PC-3 (cell line): Measurements from ENCODE around the gene FBXW4. TPM values are rescaled to one million over a fixed set of nuclear protein-coding genes. Genes with fewer than 3 reads are reported as not detected.

ENCODE experiments used
- ATAC-seq: fragments of 200-7000 bp; cut with Tn5 transposase; 2 replicates; pipeline ENCODE4 v1.9.1; 2020; ENCODE audit warnings: mild to moderate bottlenecking, moderate library complexity
- BruUV-seq: library from RNA; stranded (reverse); fragments of 400-500 nt; replicated peaks from 2 replicates; lab custom pipeline; 2021; lab: Mats Ljungman, UMichigan
- CTCF ChIA-PET: fragments of 300-600 bp; sonication (Branson Sonifier 250); formaldehyde crosslinking; loops from one replicate; lab custom pipeline; 2022; ENCODE audit warnings: antibody characterized with exemption; lab: Charles Lee
- POLR2A ChIA-PET: fragments of 300-600 bp; sonication (Branson Sonifier 250); formaldehyde crosslinking; loops from one replicate; lab custom pipeline; 2022; ENCODE audit warnings: antibody characterized with exemption; ENCODE audit not compliant: unreplicated experiment; lab: Charles Lee
- DNase-seq: peaks from one replicate; pipeline ENCODE4 v3.0.0-alpha.2; 2015
- H2AFZ ChIP-seq: fragments of 300-600 bp; sonication (generic); 2 replicates; pipeline ENCODE4 v1.6.0; 2016; ENCODE audit warnings: antibody characterized with exemption, low read length
- H3F3A ChIP-seq: fragments of 300-600 bp; sonication (generic); one replicate; pipeline ENCODE4 v1.6.0; 2017; ENCODE audit warnings: antibody characterized with exemption, low read length, control low read depth, mild to moderate bottlenecking; ENCODE audit not compliant: unreplicated experiment
- H3K27ac ChIP-seq: fragments of 300-600 bp; sonication (generic); 2 replicates; pipeline ENCODE4 v1.5.1; 2016; ENCODE audit warnings: mild to moderate bottlenecking, low read length
- H3K27me3 ChIP-seq: fragments of 300-600 bp; sonication (generic); 2 replicates; pipeline ENCODE4 v1.6.1; 2016; ENCODE audit warnings: low read length, mixed read lengths
- H3K36me3 ChIP-seq: fragments of 300-600 bp; sonication (generic); 2 replicates; pipeline ENCODE4 v1.6.1; 2016; ENCODE audit warnings: low read depth, mixed run types, low read length, mixed read lengths
- H3K4me1 ChIP-seq: fragments of 300-600 bp; sonication (generic); 2 replicates; pipeline ENCODE4 v1.5.1; 2016; ENCODE audit warnings: low read length; ENCODE audit not compliant: insufficient read depth
- H3K4me2 ChIP-seq: fragments of 300-600 bp; sonication (generic); 2 replicates; pipeline ENCODE4 v1.6.0; 2016; ENCODE audit warnings: low read length
- H3K4me3 ChIP-seq: fragments of 300-600 bp; sonication (generic); 2 replicates; pipeline ENCODE4 v1.5.1; 2016; ENCODE audit warnings: mild to moderate bottlenecking, low read length, mixed read lengths
- H3K79me2 ChIP-seq: fragments of 300-600 bp; sonication (generic); 2 replicates; pipeline ENCODE4 v1.6.1; 2017; ENCODE audit warnings: low read length, mixed read lengths
- H3K9ac ChIP-seq: fragments of 300-600 bp; sonication (generic); 2 replicates; pipeline ENCODE4 v1.6.0; 2016; ENCODE audit warnings: mild to moderate bottlenecking, low read length
- H3K9me2 ChIP-seq: fragments of 300-600 bp; sonication (generic); replicated peaks from 2 replicates; pipeline ENCODE4 v1.6.1; 2016; ENCODE audit warnings: mixed run types, low read length, mixed read lengths
- H3K9me3 ChIP-seq: fragments of 300-600 bp; sonication (generic); 2 replicates; pipeline ENCODE4 v1.6.1; 2016; ENCODE audit warnings: low read length, mixed read lengths
- H4K20me1 ChIP-seq: fragments of 300-600 bp; sonication (generic); 2 replicates; pipeline ENCODE4 v1.6.1; 2016; ENCODE audit warnings: low read length, mixed read lengths
- EZH2 ChIP-seq: fragments of 300-600 bp; sonication (generic); IDR thresholded peaks from one replicate; pipeline ENCODE4 v1.6.1; 2017; ENCODE audit warnings: antibody characterized with exemption, mild to moderate bottlenecking, low read length; ENCODE audit not compliant: unreplicated experiment
- EZH2phosphoT487 ChIP-seq: fragments of 300-600 bp; sonication (generic); IDR thresholded peaks from 2 replicates; pipeline ENCODE4 v1.6.1; 2018; ENCODE audit warnings: mild to moderate bottlenecking, antibody characterized with exemption, low read length, borderline replicate concordance
- intact Hi-C: fragments of 100-400 bp; cut with micrococcal nuclease; formaldehyde crosslinking; loops from 2 replicates; pipeline ENCODE4 v1.9.0; 2023
- microRNA-seq: library from miRNA; unstranded; fragments of <30 nt; microRNA quantifications from one replicate; pipeline ENCODE4 v1.1.0, GENCODE V29; 2020; ENCODE audit not compliant: unreplicated experiment
- total RNA-seq: library from RNA; depleted of rRNA; stranded (reverse); fragments of >200 nt; gene quantifications from 2 replicates; pipeline ENCODE4 v1.2.3, GENCODE V29; 2014; rRNA removed
- TF ChIP-seq, protein P1 (sequence below): fragments of 300-600 bp; sonication (generic); conservative IDR thresholded peaks from 2 replicates; pipeline ENCODE4 v1.5.1; 2017; ENCODE audit warnings: antibody characterized with exemption, low read depth, mild to moderate bottlenecking, low read length

FBXW4 gene
- total RNA-seq, 1 experiment from 2014 or later, result 18.8 TPM

DNA sequence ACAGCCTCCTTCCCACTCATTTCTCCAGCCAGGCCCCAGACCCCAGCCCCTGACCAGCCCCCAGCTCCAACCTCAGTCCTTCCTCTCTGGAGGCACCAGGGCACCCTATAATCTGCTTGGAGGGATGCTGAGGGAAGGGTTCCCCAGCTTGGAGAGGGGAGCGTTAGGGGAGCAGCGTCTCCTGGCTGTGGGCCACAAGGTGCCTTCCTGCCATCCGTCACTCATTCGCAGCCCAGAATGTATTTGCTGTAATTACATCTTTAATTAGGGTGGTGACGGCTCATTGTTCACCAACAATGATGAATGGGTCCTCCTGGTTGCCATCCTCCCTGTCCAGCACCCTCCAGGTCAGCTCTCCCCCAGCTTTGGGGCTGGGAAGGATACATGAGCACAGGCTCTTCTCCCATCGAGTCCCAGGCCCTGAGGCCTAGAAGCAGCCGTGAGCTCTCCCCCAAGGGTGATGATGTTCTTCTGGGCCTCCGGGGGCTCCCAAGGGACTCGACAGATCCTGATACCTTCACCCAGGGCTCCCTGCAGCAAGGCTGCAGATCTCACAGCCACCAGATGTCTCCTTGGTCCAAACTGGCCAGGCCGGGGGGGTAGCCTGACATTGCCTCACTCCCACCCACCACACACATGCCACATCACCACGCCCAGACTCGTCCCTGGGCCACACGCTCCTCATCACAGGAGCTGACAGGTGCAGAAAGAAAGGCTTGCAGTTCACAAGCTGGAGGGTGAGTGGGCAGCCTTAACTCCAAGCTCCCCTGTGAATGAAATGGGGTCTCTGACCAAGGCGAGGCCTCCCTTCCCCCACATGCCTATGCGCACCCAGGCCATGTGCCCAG is 133.7 kb downstream of the FBXW4 start:
- H3K79me2 ChIP-seq, result no peaks in the 10 kb centered on the region
- H3K27me3 ChIP-seq, result no peaks in the 10 kb centered on the region
- H3K9me3 ChIP-seq, result no peaks in the 10 kb centered on the region
- H3K4me1 ChIP-seq, result no peaks in the 10 kb centered on the region
- H3F3A ChIP-seq, result no peaks in the 10 kb centered on the region
- POLR2A ChIA-PET, result no interaction called here
- H3K4me2 ChIP-seq, result no peak overlapping the region
- H2AFZ ChIP-seq, result no peak overlapping the region
- H3K9me2 ChIP-seq, result no peaks in the 10 kb centered on the region
- ATAC-seq (no peak), DNase-seq (no peak)
- TF ChIP-seq EZH2phosphoT487 (no peak), EZH2 (no peak)
- TF ChIP-seq, protein P1, sequence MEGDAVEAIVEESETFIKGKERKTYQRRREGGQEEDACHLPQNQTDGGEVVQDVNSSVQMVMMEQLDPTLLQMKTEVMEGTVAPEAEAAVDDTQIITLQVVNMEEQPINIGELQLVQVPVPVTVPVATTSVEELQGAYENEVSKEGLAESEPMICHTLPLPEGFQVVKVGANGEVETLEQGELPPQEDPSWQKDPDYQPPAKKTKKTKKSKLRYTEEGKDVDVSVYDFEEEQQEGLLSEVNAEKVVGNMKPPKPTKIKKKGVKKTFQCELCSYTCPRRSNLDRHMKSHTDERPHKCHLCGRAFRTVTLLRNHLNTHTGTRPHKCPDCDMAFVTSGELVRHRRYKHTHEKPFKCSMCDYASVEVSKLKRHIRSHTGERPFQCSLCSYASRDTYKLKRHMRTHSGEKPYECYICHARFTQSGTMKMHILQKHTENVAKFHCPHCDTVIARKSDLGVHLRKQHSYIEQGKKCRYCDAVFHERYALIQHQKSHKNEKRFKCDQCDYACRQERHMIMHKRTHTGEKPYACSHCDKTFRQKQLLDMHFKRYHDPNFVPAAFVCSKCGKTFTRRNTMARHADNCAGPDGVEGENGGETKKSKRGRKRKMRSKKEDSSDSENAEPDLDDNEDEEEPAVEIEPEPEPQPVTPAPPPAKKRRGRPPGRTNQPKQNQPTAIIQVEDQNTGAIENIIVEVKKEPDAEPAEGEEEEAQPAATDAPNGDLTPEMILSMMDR, result no peak
- BruUV-seq, result no TSS peak
- no peak overlapping the region for H3K4me3 ChIP-seq
- no peak overlapping the region for H3K27ac ChIP-seq
- CTCF ChIA-PET, result no interaction called here
- intact Hi-C loops, result loop anchor here (10.0 kb wide), 1 partner anchor 256 kb away; no protein-coding TSS in a partner anchor
- no peaks in the 10 kb centered on the region for H4K20me1 ChIP-seq
- H3K36me3 ChIP-seq, result no peaks in the 10 kb centered on the region
- H3K9ac ChIP-seq, result no peak overlapping the region

Small RNAs within 50 kb of the gene (microRNA-seq; reads per million reads assigned to microRNA genes)
- gene MIR3158-1 (not detected), gene MIR3158-2 (not detected)

Other genes starting within 250 kb of the FBXW4 start
- gene POLL, start 106.9 kb downstream of the FBXW4 start, total RNA-seq, result 10.9 and 13.1 TPM in 2 replicates
- 37.1 and 44.2 TPM in 2 replicates for gene DPCD, start 106.8 kb downstream of the FBXW4 start, total RNA-seq
- gene FGF8, start 80.9 kb upstream of the FBXW4 start, total RNA-seq, result not detected in 2 replicates
- 117 and 128 TPM in 2 replicates for gene NPM3, start 88.3 kb upstream of the FBXW4 start, total RNA-seq
- gene OGA, start 123.3 kb upstream of the FBXW4 start, total RNA-seq, result 42.7 and 43.0 TPM in 2 replicates
- gene KCNIP2, start 148.6 kb upstream of the FBXW4 start, total RNA-seq, result 0.46 and 1.5 TPM in 2 replicates